A549 (cell line): Measurements from ENCODE around the gene DPY30. TPM values are rescaled to one million over a fixed set of nuclear protein-coding genes. Genes with fewer than 3 reads are reported as not detected.

Experiments used
- ATAC-seq, 2 experiments: fragments of 200-7000 bp in 1 of 2; fragments of >200 bp in 1 of 2; cut with Nextera tagmentation in 1 of 2; cut with Tn5 transposase in 1 of 2; 3 replicates each; pipeline versions ENCODE4 v1.8.0 to v1.9.1; 2018 to 2020; ENCODE audit warnings: mild to moderate bottlenecking in 1 of 2, moderate library complexity in 1 of 2
- CTCF ChIA-PET: fragments of 300-600 bp; sonication (Branson Sonifier 250); formaldehyde crosslinking; extraction: SDS; loops from one replicate; lab custom pipeline; 2021; ENCODE audit warnings: antibody characterized with exemption, inconsistent platforms; lab: Yijun Ruan, JAX
- POLR2A ChIA-PET: fragments of 350-600 bp; formaldehyde crosslinking; extraction: SDS; loops from one replicate; lab custom pipeline; 2021; ENCODE audit warnings: antibody characterized with exemption, inconsistent platforms; lab: Yijun Ruan, JAX
- DNase-seq, 2 experiments: peaks; one replicate each; pipeline versions ENCODE4 v3.0.0 to v3.0.0-alpha.2; 2011 to 2016; ENCODE audit warnings: low read depth in 1 of 2, low spot score in 1 of 2
- FAIRE-seq: peaks from 2 replicates; lab custom pipeline; 2011; peaks lifted over from hg19 to GRCh38; lab: Jason Lieb, UNC
- H3K27ac ChIP-seq, 2 experiments: fragments of >200 bp; sonication (Bioruptor Twin); formaldehyde crosslinking; 3 replicates each; pipeline ENCODE4 v1.5.1; 2016 to 2017
- H3K4me1 ChIP-seq: fragments of >200 bp; sonication (Bioruptor Twin); formaldehyde crosslinking; 3 replicates; pipeline ENCODE4 v1.6.1; 2016
- H3K4me2 ChIP-seq: fragments of >200 bp; sonication (Bioruptor Twin); formaldehyde crosslinking; 3 replicates; pipeline ENCODE4 v1.6.1; 2016
- H3K4me3 ChIP-seq: fragments of >200 bp; sonication (Bioruptor Twin); formaldehyde crosslinking; 3 replicates; pipeline ENCODE4 v1.5.1; 2016
- H3K9me3 ChIP-seq: fragments of >200 bp; sonication (Bioruptor Twin); formaldehyde crosslinking; 3 replicates; pipeline ENCODE4 v1.6.1; 2016
- EHMT2 ChIP-seq: fragments of 200-600 bp; sonication (generic); IDR thresholded peaks from 2 replicates; pipeline ENCODE4 v1.6.1; 2016; ENCODE audit warnings: antibody characterized with exemption, low read depth, mild to moderate bottlenecking, moderate library complexity
- FOSL2 ChIP-seq, 2 experiments: fragments of 450-650 bp in 1 of 2; fragments of >200 bp in 1 of 2; sonication (Bioruptor Twin) in 1 of 2; formaldehyde crosslinking; IDR thresholded peaks; 2 replicates each; pipeline versions ENCODE4 v1.5.0 to v1.6.1; 2016 to 2020; ENCODE audit warnings: mild to moderate bottlenecking in 1 of 2, moderate library complexity in 1 of 2
- FOXS1 ChIP-seq: fragments of 250-450 bp; sonication (Bioruptor Pico); IDR thresholded peaks from 2 replicates; pipeline ENCODE4 v1.5.0; 2020; ENCODE audit warnings: mild to moderate bottlenecking, moderate library complexity
- HEYL ChIP-seq: fragments of 250-450 bp; sonication (Bioruptor Pico); IDR thresholded peaks from 2 replicates; pipeline ENCODE4 v1.8.0; 2021; ENCODE audit warnings: mild to moderate bottlenecking, moderate library complexity
- MAFK ChIP-seq: fragments of 450-650 bp; IDR thresholded peaks from 2 replicates; pipeline ENCODE4 v1.6.1; 2014; ENCODE audit not compliant: partially characterized antibody
- POLR2AphosphoS2 ChIP-seq: conservative IDR thresholded peaks from 2 replicates; pipeline ENCODE4 v1.6.1; 2012; ENCODE audit warnings: low read length, improper control_type of control experiment, inconsistent platforms
- RAD21 ChIP-seq, 2 experiments: fragments of >200 bp in 1 of 2; sonication (Bioruptor Twin) in 1 of 2; formaldehyde crosslinking in 1 of 2; IDR thresholded peaks in 1 of 2; conservative IDR thresholded peaks in 1 of 2; 2 replicates in 1 of 2; 3 replicates in 1 of 2; pipeline ENCODE4 v1.6.1; 2012 to 2018; ENCODE audit warnings: inconsistent platforms in 1 of 2
- SMC3 ChIP-seq: fragments of >200 bp; sonication (Bioruptor Twin); formaldehyde crosslinking; IDR thresholded peaks from 3 replicates; pipeline ENCODE4 v1.6.1; 2018; ENCODE audit warnings: inconsistent platforms
- TFCP2L1 ChIP-seq: fragments of 250-450 bp; sonication (Bioruptor Pico); IDR thresholded peaks from 2 replicates; pipeline ENCODE4 v1.5.0; 2021; ENCODE audit warnings: mild to moderate bottlenecking
- TP53 ChIP-seq: fragments of 250-450 bp; sonication (Bioruptor Pico); IDR thresholded peaks from 2 replicates; pipeline ENCODE4 v1.5.0; 2021; ENCODE audit warnings: mild to moderate bottlenecking, moderate library complexity
- ZFP36 ChIP-seq: fragments of 450-650 bp; IDR thresholded peaks from 2 replicates; pipeline ENCODE4 v1.6.1; 2014; ENCODE audit warnings: borderline replicate concordance; ENCODE audit not compliant: partially characterized antibody
- ZNF302 ChIP-seq: fragments of 250-450 bp; sonication (Bioruptor Pico); IDR thresholded peaks from 2 replicates; pipeline ENCODE4 v1.9.0; 2021; ENCODE audit warnings: inconsistent platforms, mild to moderate bottlenecking, moderate library complexity
- ZSCAN20 ChIP-seq: fragments of 250-450 bp; sonication (Bioruptor Pico); IDR thresholded peaks from 2 replicates; pipeline ENCODE4 v1.8.0; 2022; ENCODE audit warnings: mild to moderate bottlenecking, moderate library complexity
- WGBS: methylation state at CpG from one replicate; pipeline ENCODE4 v1.1.6; 2017; ENCODE audit errors: missing lambda C conversion rate; 5-methylcytosine and 5-hydroxymethylcytosine counted together
- polyA plus RNA-seq, 4 experiments: library from polyadenylated mRNA; depleted of rRNA in 3 of 4; stranded (reverse); fragments of >200 nt; fragmentation: RNase III in 1 of 4; extraction: RNeasy Plus Mini Kit Qiagen cat#74134 plus additional on column Dnase treatment in 1 of 4; gene quantifications; 2 replicates in 3 of 4; 3 replicates in 1 of 4; pipeline ENCODE4 v1.2.3, GENCODE V29; 2011 to 2017
- TF ChIP-seq, protein P1 (sequence below): IDR thresholded peaks from 2 replicates; pipeline ENCODE4 v1.6.1; 2012
- TF ChIP-seq, protein P2 (sequence below): fragments of 250-450 bp; sonication (Bioruptor Pico); IDR thresholded peaks from 2 replicates; pipeline ENCODE4 v1.5.0; 2021; ENCODE audit warnings: mild to moderate bottlenecking, moderate library complexity, borderline replicate concordance
- TF ChIP-seq, protein P3 (sequence below): fragments of 200-600 bp; sonication (generic); IDR thresholded peaks from 2 replicates; pipeline ENCODE4 v1.6.1; 2016; ENCODE audit warnings: antibody characterized with exemption, mild to moderate bottlenecking, moderate library complexity
- TF ChIP-seq, protein P4 (sequence below): fragments of >200 bp; sonication (Bioruptor Twin); formaldehyde crosslinking; IDR thresholded peaks from 2 replicates; pipeline ENCODE4 v1.6.1; 2016
- TF ChIP-seq, protein P5 (sequence below): fragments of >200 bp; sonication (Bioruptor Twin); formaldehyde crosslinking; IDR thresholded peaks from 3 replicates; pipeline ENCODE4 v1.6.1; 2016

Gene DPY30
- polyA plus RNA-seq, 2 of the 4 experiments (the other 2 are of a cell fraction), result 153 to 239 TPM

DNA sequence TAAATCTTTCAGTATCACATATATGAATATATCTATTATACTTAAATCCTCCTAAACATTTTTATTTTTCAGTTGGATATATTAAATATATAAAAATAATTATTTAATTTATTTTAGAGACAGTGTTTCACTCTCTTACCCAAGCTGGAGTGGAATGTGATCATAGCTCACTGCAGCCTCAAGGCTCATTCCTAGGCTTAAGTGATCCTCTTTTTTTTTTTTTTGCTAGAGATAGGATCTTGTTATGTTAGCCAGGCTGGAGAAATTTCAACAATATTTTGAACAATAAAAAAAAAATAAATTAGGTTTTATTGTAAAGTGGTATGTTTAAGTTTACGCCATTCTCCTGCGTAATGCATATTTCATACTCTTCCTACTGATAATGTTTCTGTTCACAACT is 27.9 kb upstream of the DPY30 start:
- TF ChIP-seq, protein P1, sequence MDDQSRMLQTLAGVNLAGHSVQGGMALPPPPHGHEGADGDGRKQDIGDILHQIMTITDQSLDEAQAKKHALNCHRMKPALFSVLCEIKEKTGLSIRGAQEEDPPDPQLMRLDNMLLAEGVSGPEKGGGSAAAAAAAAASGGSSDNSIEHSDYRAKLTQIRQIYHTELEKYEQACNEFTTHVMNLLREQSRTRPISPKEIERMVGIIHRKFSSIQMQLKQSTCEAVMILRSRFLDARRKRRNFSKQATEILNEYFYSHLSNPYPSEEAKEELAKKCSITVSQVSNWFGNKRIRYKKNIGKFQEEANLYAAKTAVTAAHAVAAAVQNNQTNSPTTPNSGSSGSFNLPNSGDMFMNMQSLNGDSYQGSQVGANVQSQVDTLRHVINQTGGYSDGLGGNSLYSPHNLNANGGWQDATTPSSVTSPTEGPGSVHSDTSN, result no peak
- TF ChIP-seq HEYL (CRISPR knock-in tag), result no peak
- TF ChIP-seq, protein P2, sequence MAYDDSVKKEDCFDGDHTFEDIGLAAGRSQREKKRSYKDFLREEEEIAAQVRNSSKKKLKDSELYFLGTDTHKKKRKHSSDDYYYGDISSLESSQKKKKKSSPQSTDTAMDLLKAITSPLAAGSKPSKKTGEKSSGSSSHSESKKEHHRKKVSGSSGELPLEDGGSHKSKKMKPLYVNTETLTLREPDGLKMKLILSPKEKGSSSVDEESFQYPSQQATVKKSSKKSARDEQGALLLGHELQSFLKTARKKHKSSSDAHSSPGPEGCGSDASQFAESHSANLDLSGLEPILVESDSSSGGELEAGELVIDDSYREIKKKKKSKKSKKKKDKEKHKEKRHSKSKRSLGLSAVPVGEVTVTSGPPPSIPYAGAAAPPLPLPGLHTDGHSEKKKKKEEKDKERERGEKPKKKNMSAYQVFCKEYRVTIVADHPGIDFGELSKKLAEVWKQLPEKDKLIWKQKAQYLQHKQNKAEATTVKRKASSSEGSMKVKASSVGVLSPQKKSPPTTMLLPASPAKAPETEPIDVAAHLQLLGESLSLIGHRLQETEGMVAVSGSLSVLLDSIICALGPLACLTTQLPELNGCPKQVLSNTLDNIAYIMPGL, result no peak
- TF ChIP-seq ZNF302 (CRISPR knock-in tag), result no peak
- TF ChIP-seq FOSL2 (IDR thresholded peaks at IDR 0.05), result no peak
- no peak for TF ChIP-seq FOSL2 (CRISPR knock-in tag; IDR thresholded peaks at IDR 0.05)
- no peak for TF ChIP-seq MAFK
- TF ChIP-seq, protein P3, sequence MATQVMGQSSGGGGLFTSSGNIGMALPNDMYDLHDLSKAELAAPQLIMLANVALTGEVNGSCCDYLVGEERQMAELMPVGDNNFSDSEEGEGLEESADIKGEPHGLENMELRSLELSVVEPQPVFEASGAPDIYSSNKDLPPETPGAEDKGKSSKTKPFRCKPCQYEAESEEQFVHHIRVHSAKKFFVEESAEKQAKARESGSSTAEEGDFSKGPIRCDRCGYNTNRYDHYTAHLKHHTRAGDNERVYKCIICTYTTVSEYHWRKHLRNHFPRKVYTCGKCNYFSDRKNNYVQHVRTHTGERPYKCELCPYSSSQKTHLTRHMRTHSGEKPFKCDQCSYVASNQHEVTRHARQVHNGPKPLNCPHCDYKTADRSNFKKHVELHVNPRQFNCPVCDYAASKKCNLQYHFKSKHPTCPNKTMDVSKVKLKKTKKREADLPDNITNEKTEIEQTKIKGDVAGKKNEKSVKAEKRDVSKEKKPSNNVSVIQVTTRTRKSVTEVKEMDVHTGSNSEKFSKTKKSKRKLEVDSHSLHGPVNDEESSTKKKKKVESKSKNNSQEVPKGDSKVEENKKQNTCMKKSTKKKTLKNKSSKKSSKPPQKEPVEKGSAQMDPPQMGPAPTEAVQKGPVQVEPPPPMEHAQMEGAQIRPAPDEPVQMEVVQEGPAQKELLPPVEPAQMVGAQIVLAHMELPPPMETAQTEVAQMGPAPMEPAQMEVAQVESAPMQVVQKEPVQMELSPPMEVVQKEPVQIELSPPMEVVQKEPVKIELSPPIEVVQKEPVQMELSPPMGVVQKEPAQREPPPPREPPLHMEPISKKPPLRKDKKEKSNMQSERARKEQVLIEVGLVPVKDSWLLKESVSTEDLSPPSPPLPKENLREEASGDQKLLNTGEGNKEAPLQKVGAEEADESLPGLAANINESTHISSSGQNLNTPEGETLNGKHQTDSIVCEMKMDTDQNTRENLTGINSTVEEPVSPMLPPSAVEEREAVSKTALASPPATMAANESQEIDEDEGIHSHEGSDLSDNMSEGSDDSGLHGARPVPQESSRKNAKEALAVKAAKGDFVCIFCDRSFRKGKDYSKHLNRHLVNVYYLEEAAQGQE, result no peak
- TF ChIP-seq, protein P4, sequence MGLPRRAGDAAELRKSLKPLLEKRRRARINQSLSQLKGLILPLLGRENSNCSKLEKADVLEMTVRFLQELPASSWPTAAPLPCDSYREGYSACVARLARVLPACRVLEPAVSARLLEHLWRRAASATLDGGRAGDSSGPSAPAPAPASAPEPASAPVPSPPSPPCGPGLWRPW, result no peak
- no peak for TF ChIP-seq TP53 (CRISPR knock-in tag)
- TF ChIP-seq TFCP2L1 (CRISPR knock-in tag), result no peak
- TF ChIP-seq, protein P5, sequence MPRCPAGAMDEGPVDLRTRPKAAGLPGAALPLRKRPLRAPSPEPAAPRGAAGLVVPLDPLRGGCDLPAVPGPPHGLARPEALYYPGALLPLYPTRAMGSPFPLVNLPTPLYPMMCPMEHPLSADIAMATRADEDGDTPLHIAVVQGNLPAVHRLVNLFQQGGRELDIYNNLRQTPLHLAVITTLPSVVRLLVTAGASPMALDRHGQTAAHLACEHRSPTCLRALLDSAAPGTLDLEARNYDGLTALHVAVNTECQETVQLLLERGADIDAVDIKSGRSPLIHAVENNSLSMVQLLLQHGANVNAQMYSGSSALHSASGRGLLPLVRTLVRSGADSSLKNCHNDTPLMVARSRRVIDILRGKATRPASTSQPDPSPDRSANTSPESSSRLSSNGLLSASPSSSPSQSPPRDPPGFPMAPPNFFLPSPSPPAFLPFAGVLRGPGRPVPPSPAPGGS, result no peak
- TF ChIP-seq SMC3, result no peak
- TF ChIP-seq EHMT2, result no peak
- no peak for TF ChIP-seq ZSCAN20 (CRISPR knock-in tag)
- TF ChIP-seq FOXS1, result no peak
- no peak for TF ChIP-seq POLR2AphosphoS2
- TF ChIP-seq RAD21 (conservative IDR thresholded peaks at IDR 0.05 in 1 of 2, IDR thresholded peaks at IDR 0.05 in 1 of 2), result no peak
- no peak for TF ChIP-seq ZFP36
- TF ChIP-seq, all 56 proteins: peak for 0
- Histone ChIP-seq H3K4me3 (no peak overlapping the region), H3K4me1 (peaks cover 12% of the 10 kb centered on the region), H3K27ac (no peak overlapping the region), H3K4me2 (no peak overlapping the region), H3K9me3 (no peaks in the 10 kb centered on the region)
- 98% methylated on average over 2 of the region's 2 CpGs for WGBS
- ATAC-seq, result no peak
- DNase-seq, result no peak
- POLR2A ChIA-PET, result interaction anchor here (0.7 to 1.0 kb wide), 2 partner anchors 13 to 251 kb away, joined by 4 to 6 read pairs; no protein-coding TSS in a partner anchor
- FAIRE-seq, result no peak
- CTCF ChIA-PET, result interaction anchor here (1.0 to 2.3 kb wide), 2 partner anchors 11 to 19 kb away, joined by 6 to 7 read pairs; no protein-coding TSS in a partner anchor
